ENCODE measurements around the gene TRAF3IP1. TPM values are rescaled to one million over a fixed set of nuclear protein-coding genes. Genes with fewer than 3 reads are reported as not detected.

Gene TRAF3IP1
- polyA plus RNA-seq, 1 donor from 2014 or later, result 12.5 TPM

DNA sequence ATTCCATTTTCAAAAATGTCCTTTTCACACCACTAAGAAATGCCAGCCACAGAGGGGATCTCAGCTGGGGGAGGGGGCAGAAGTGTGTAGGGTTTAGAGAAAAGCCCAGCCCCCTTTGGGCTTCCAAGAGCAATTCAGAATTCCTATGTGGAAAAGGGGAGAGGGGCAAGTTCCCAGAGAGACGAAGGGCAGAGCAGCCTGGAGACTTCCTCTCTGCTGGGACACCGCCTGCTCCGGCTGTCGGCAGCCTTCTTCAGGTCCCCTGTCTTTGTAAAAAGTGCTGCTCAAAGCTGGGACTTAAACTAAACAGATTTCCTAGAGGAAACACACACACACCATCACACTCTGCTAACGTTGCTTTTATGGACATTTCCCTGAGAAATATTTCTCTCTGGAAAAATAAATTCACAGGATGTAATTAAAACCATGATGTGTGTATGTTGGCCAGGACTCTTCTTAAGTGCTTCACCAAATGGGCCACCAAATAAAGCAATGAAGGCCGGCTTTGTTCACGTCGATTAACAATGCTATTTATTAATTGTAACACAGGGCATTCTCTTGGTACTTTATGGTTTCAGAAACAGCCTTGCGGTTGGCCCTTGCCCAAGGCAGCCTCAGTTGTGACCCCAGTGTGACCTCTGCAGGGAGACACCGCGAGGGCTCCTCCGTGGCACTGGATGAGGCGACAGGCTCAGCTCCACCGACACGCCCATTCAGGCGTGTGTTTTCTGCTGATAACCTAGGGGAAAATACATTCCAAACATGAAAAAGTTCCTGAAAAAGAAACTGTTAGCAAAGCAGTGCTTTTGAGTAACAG, 100.8 kb downstream of the TRAF3IP1 start:
- no peaks in the 10 kb centered on the region for H3K36me3 ChIP-seq (ENCODE audit: insufficient read depth, low read length)
- no peak overlapping the region for H3K4me2 ChIP-seq (ENCODE audit: low read length)
- no peaks in the 10 kb centered on the region for H3K27me3 ChIP-seq (ENCODE audit: insufficient read depth, low read depth, low read length)
- H3K4me3 ChIP-seq (ENCODE audit: low read length), result no peak overlapping the region
- H3K27ac ChIP-seq (ENCODE audit: low read length), result no peak overlapping the region
- H3K9ac ChIP-seq (ENCODE audit: low read length), result no peak overlapping the region
- no peaks in the 10 kb centered on the region for H3K9me3 ChIP-seq (ENCODE audit: low read length)
- no peaks in the 10 kb centered on the region for H3K79me2 ChIP-seq (replicated peaks; ENCODE audit: insufficient read depth, low read length)
- TF ChIP-seq POLR2AphosphoS5 (IDR thresholded peaks at IDR 0.05), result no peak
- no peaks in the 10 kb centered on the region for H4K20me1 ChIP-seq (ENCODE audit: insufficient read depth)
- H3F3A ChIP-seq (ENCODE audit: insufficient read depth, low read length, poor library complexity, severe bottlenecking), result no peaks in the 10 kb centered on the region
- H3K9me2 ChIP-seq (ENCODE audit: insufficient read depth, low read length), result no peaks in the 10 kb centered on the region
- no peak overlapping the region for H2AFZ ChIP-seq (ENCODE audit: low read depth, low read length)

DNA sequence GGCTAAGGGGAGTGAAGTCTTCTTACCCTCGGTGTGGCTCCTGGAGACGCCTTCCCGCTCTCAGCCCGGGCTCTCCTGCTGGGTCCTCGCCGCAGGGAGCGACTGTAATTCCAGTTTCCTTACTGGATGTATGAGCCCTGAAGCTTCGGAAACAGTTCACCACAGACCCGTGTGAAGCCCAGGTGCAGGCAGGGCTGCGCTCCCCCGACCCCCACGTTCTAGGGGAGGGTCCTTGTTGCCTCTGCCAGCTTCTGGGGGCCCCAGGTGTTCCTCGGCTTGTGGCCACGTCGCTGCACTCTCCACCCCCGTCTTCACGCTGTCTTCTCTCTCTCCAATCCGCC, 101.3 kb downstream of the TRAF3IP1 start:
- Histone ChIP-seq H3K4me3 (ENCODE audit: low read length) (no peak overlapping the region), H3K27me3 (ENCODE audit: insufficient read depth, low read depth, low read length) (no peaks in the 10 kb centered on the region), H3K9me2 (ENCODE audit: insufficient read depth, low read length) (no peaks in the 10 kb centered on the region), H3K9ac (ENCODE audit: low read length) (no peak overlapping the region), H3K9me3 (ENCODE audit: low read length) (no peaks in the 10 kb centered on the region), H3K4me2 (ENCODE audit: low read length) (no peak overlapping the region), H3K27ac (ENCODE audit: low read length) (no peak overlapping the region), H3K36me3 (ENCODE audit: insufficient read depth, low read length) (no peaks in the 10 kb centered on the region), H4K20me1 (ENCODE audit: insufficient read depth) (no peaks in the 10 kb centered on the region), H3K79me2 (replicated peaks; ENCODE audit: insufficient read depth, low read length) (no peaks in the 10 kb centered on the region), H2AFZ (ENCODE audit: low read depth, low read length) (no peak overlapping the region), H3F3A (ENCODE audit: insufficient read depth, low read length, poor library complexity, severe bottlenecking) (no peaks in the 10 kb centered on the region)
- TF ChIP-seq POLR2AphosphoS5 (IDR thresholded peaks at IDR 0.05) (no peak), EP300 (conservative IDR thresholded peaks at IDR 0.05; ENCODE audit: poor library complexity, severe bottlenecking) (no peak), TAF1 (IDR thresholded peaks at IDR 0.05; ENCODE audit: low read depth) (no peak), EZH2 (IDR thresholded peaks at IDR 0.05; ENCODE audit: borderline replicate concordance, insufficient read depth, low read length, poor library complexity, severe bottlenecking) (no peak), RAD21 (conservative IDR thresholded peaks at IDR 0.05) (no peak), MXI1 (conservative IDR thresholded peaks at IDR 0.05; ENCODE audit: poor library complexity, severe bottlenecking) (no peak), SMC3 (conservative IDR thresholded peaks at IDR 0.05; ENCODE audit: poor library complexity) (no peak)
- TF ChIP-seq, protein P1, sequence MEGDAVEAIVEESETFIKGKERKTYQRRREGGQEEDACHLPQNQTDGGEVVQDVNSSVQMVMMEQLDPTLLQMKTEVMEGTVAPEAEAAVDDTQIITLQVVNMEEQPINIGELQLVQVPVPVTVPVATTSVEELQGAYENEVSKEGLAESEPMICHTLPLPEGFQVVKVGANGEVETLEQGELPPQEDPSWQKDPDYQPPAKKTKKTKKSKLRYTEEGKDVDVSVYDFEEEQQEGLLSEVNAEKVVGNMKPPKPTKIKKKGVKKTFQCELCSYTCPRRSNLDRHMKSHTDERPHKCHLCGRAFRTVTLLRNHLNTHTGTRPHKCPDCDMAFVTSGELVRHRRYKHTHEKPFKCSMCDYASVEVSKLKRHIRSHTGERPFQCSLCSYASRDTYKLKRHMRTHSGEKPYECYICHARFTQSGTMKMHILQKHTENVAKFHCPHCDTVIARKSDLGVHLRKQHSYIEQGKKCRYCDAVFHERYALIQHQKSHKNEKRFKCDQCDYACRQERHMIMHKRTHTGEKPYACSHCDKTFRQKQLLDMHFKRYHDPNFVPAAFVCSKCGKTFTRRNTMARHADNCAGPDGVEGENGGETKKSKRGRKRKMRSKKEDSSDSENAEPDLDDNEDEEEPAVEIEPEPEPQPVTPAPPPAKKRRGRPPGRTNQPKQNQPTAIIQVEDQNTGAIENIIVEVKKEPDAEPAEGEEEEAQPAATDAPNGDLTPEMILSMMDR (IDR thresholded peaks at IDR 0.05; ENCODE audit: poor library complexity, severe bottlenecking), result no peak
- TF ChIP-seq, protein P2, sequence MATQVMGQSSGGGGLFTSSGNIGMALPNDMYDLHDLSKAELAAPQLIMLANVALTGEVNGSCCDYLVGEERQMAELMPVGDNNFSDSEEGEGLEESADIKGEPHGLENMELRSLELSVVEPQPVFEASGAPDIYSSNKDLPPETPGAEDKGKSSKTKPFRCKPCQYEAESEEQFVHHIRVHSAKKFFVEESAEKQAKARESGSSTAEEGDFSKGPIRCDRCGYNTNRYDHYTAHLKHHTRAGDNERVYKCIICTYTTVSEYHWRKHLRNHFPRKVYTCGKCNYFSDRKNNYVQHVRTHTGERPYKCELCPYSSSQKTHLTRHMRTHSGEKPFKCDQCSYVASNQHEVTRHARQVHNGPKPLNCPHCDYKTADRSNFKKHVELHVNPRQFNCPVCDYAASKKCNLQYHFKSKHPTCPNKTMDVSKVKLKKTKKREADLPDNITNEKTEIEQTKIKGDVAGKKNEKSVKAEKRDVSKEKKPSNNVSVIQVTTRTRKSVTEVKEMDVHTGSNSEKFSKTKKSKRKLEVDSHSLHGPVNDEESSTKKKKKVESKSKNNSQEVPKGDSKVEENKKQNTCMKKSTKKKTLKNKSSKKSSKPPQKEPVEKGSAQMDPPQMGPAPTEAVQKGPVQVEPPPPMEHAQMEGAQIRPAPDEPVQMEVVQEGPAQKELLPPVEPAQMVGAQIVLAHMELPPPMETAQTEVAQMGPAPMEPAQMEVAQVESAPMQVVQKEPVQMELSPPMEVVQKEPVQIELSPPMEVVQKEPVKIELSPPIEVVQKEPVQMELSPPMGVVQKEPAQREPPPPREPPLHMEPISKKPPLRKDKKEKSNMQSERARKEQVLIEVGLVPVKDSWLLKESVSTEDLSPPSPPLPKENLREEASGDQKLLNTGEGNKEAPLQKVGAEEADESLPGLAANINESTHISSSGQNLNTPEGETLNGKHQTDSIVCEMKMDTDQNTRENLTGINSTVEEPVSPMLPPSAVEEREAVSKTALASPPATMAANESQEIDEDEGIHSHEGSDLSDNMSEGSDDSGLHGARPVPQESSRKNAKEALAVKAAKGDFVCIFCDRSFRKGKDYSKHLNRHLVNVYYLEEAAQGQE (IDR thresholded peaks at IDR 0.05; ENCODE audit: borderline replicate concordance), result no peak

Measured in neural cell (in vitro differentiated cells).